Endothelial cell of umbilical vein (primary cell): ENCODE measurements around the gene LMO7.

Experiments
- EZH2 ChIP-seq: IDR thresholded peaks from 2 replicates; pipeline ENCODE4 v1.6.1; 2012; ENCODE audit warnings: borderline replicate concordance, low read depth, mild to moderate bottlenecking, moderate library complexity, low read length, inconsistent platforms; ENCODE audit not compliant: severe bottlenecking
- JUN ChIP-seq: IDR thresholded peaks from 2 replicates; pipeline ENCODE4 v1.6.1; 2011; ENCODE audit warnings: borderline replicate concordance, low read depth; ENCODE audit not compliant: insufficient read length, insufficient read depth
- MYC ChIP-seq: IDR thresholded peaks from one replicate; pipeline ENCODE4 v1.6.1; 2011; ENCODE audit warnings: mild to moderate bottlenecking, low read depth, low read length
- POLR2A ChIP-seq: IDR thresholded peaks from 2 replicates; pipeline ENCODE4 v1.6.1; 2012; ENCODE audit warnings: low read depth, mild to moderate bottlenecking, control low read depth, low read length
- POLR2AphosphoS5 ChIP-seq: IDR thresholded peaks from 2 replicates; pipeline ENCODE4 v1.6.1; 2012; ENCODE audit warnings: low read depth, mild to moderate bottlenecking, control low read depth, low read length, moderate library complexity; ENCODE audit not compliant: insufficient read depth
- TF ChIP-seq, protein P1 (sequence below), 2 donors: IDR thresholded peaks; 1 replicate in 1 of 2; 2 replicates in 1 of 2; pipeline ENCODE4 v1.5.1; 2011; ENCODE audit warnings: low read length in 2 of 2, mild to moderate bottlenecking in 2 of 2, moderate library complexity in 2 of 2, control low read depth in 1 of 2, inconsistent platforms in 1 of 2, low read depth in 1 of 2; ENCODE audit not compliant: insufficient read depth in 1 of 2; ENCODE audit errors: extremely low read depth in 1 of 2

DNA sequence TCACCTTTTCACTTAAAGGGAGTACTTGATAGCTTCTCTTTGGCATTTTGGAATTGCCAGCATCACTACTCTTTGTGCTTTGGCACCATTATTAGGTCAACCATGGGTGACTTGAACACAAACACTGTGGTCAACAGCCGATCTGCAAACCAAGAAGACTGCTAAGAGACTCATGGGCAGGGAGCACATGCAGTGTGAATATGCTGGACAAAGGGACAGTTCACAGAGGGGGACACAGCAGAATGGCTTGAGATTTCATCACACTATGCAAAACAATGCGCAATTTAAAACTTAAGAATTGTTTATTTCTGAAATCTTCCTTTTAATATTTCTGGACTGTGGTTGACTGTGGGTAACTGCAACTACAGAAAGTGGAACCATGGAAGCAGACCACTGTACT lies 64.4 kb downstream of the LMO7 start:
- no peak for TF ChIP-seq EZH2
- TF ChIP-seq, protein P1, sequence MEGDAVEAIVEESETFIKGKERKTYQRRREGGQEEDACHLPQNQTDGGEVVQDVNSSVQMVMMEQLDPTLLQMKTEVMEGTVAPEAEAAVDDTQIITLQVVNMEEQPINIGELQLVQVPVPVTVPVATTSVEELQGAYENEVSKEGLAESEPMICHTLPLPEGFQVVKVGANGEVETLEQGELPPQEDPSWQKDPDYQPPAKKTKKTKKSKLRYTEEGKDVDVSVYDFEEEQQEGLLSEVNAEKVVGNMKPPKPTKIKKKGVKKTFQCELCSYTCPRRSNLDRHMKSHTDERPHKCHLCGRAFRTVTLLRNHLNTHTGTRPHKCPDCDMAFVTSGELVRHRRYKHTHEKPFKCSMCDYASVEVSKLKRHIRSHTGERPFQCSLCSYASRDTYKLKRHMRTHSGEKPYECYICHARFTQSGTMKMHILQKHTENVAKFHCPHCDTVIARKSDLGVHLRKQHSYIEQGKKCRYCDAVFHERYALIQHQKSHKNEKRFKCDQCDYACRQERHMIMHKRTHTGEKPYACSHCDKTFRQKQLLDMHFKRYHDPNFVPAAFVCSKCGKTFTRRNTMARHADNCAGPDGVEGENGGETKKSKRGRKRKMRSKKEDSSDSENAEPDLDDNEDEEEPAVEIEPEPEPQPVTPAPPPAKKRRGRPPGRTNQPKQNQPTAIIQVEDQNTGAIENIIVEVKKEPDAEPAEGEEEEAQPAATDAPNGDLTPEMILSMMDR (IDR thresholded peaks at IDR 0.05; ENCODE audit: extremely low read depth in 1 of 2, insufficient read depth in 1 of 2, low read depth in 1 of 2, low read length in 2 of 2) = no peak
- no peak for TF ChIP-seq POLR2A
- no peak for TF ChIP-seq MYC
- TF ChIP-seq JUN = no peak
- TF ChIP-seq POLR2AphosphoS5 = no peak
